DMS53 treated with DMSO at 0.1 percent for 48 hours (cell line): ENCODE measurements around the gene RICTOR.

ENCODE experiments used
- DNase-seq: peaks from one replicate; lab custom pipeline; 2025; ENCODE audit not compliant: unreplicated experiment; lab: John Stamatoyannopoulos, UW

RICTOR gene, protein sequence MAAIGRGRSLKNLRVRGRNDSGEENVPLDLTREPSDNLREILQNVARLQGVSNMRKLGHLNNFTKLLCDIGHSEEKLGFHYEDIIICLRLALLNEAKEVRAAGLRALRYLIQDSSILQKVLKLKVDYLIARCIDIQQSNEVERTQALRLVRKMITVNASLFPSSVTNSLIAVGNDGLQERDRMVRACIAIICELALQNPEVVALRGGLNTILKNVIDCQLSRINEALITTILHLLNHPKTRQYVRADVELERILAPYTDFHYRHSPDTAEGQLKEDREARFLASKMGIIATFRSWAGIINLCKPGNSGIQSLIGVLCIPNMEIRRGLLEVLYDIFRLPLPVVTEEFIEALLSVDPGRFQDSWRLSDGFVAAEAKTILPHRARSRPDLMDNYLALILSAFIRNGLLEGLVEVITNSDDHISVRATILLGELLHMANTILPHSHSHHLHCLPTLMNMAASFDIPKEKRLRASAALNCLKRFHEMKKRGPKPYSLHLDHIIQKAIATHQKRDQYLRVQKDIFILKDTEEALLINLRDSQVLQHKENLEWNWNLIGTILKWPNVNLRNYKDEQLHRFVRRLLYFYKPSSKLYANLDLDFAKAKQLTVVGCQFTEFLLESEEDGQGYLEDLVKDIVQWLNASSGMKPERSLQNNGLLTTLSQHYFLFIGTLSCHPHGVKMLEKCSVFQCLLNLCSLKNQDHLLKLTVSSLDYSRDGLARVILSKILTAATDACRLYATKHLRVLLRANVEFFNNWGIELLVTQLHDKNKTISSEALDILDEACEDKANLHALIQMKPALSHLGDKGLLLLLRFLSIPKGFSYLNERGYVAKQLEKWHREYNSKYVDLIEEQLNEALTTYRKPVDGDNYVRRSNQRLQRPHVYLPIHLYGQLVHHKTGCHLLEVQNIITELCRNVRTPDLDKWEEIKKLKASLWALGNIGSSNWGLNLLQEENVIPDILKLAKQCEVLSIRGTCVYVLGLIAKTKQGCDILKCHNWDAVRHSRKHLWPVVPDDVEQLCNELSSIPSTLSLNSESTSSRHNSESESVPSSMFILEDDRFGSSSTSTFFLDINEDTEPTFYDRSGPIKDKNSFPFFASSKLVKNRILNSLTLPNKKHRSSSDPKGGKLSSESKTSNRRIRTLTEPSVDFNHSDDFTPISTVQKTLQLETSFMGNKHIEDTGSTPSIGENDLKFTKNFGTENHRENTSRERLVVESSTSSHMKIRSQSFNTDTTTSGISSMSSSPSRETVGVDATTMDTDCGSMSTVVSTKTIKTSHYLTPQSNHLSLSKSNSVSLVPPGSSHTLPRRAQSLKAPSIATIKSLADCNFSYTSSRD (N-terminal part only)

GRCh38 chr5:39074017-39074814 is at the start of gene RICTOR:
RICTOR (minus strand) TSS chr5:39074399; CDS start chr5:39074377, 22 bp downstream.
- peak; percentile 76 for DNase-seq

GRCh38 chr5:39121922-39122321 is 47.7 kb upstream of the RICTOR start:
- DNase-seq, result no peak

- DNase-seq, result no peak
Observed at GRCh38 chr5:39121315-39121714, 47.1 kb upstream of the RICTOR start.

GRCh38 chr5:39120052-39120420 is 45.8 kb upstream of the RICTOR start:
- DNase-seq, result no peak

- DNase-seq, result no peak
Observed at GRCh38 chr5:39119404-39120051, 45.3 kb upstream of the RICTOR start.

- DNase-seq, result no peak
Observed at GRCh38 chr5:39118638-39119037, 44.4 kb upstream of the RICTOR start.

- no peak for DNase-seq
Observed at GRCh38 chr5:39117401-39117800, 43.2 kb upstream of the RICTOR start.

DNA sequence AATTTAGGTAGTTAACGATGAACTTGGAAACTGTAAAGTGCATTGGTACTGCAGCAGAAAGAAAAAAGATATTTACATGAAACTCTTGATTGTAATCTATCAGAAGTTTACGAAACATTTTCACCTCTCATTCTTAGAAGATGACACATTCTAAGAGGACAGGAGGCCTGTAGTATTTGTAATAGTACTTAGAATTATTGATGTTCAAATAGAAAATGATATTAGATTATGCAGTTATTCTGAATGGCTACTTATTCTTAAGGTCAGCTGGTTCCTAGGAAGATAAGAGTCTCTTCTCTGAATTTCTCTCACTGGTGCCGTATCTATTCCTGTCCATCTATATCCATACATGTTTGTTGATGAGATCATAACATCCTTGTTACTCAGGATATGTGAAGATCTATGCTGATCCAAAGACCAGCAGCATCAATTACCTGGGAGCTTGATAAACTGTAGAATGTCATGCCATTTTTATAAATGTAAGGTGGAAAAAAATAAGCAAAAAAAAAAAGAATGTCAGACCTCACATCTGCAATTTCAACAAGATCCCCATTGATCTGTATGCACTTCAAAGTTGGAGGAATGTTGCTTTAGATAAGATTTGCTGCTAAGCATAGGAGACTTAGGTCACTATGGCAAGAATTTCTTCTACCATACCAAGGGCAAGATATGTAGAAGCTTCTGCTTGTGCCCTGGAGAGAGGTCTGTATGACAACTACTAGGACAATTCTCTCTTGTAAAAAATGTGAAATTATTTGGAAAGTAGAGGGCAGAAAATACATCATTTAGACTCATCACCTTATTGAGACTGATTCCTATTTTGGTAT is 42.4 kb upstream of the RICTOR start:
- DNase-seq, result no peak

DNA sequence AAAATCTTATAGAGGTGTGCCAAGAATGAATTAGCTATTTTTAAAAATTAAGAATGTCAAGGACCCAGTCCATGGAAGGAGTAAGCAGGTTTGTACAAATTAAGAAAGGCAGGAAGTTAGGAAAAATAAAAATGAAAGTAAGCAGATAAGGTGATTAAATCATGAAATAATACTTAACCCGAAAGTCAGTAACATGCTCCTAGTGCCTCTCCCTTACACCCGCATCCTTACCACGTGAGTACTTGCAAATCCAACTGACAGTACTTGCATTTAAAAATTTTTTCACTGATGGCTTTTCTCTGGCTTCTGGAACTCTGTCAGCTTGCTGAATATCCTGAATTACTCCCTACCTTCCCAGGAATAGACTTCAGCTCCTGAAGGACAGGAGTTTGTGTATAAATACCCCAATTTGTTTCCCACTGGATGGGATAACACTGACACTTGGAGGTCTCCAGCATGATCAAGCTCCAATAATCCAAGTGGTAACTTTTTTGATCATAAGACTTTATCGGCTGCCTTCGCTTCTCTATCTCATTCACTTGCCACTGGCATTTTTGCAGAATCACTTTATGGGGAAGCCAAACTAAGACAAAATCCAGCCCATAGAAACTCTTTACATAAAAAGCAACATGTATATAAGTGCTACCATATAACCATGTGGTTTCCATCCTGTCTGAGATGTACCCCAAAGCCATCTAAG is 41.6 kb upstream of the RICTOR start:
- DNase-seq, result no peak

GRCh38 chr5:39114155-39114554 is 40.0 kb upstream of the RICTOR start:
- no peak for DNase-seq

- DNase-seq, result no peak
Observed at GRCh38 chr5:39113354-39113953, 39.3 kb upstream of the RICTOR start.

GRCh38 chr5:39109606-39110005 is 35.4 kb upstream of the RICTOR start:
- no peak for DNase-seq

- no peak for DNase-seq
Observed at GRCh38 chr5:39108987-39109386, 34.8 kb upstream of the RICTOR start.

GRCh38 chr5:39107350-39107749 is 33.2 kb upstream of the RICTOR start:
- no peak for DNase-seq

DNA sequence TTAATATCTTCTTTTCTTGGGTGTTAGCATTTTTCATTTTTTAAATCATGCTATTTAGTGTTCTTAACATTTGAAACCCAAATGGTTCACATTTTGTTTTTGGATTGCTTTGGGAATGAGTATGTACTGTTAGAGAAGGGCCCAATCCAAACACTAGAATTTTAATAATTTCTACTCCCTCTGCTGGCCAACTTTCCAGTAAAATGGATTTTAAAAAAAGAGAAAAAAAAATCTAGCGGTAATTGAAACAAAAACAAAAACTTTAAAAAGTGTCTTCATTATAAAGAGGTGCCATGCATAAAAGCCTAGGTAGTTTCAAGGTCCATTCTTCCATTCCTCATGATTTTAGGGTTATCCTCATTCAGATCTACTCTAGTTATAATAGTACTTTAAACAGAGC is 32.1 kb upstream of the RICTOR start:
- no peak for DNase-seq

DNA sequence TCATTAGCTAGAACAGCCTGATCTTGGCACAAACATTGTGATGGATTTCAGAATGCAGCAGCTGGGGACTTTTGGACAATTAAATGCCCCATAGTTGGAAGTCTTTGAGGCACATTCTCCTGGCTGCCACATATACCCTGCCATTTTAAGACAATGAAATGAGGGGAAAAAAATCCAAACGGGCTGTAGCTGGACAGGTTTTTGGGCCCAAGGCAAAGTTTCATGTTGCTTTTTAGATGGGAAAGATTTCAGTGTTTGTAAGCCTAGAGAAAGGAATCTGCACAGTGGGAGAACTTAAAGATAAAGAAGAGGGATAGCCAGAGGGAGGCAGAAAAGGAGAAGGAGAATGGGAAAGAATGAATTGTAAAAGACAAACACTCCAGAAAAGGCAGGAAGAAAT is 30.0 kb upstream of the RICTOR start:
- DNase-seq, result no peak

DNA sequence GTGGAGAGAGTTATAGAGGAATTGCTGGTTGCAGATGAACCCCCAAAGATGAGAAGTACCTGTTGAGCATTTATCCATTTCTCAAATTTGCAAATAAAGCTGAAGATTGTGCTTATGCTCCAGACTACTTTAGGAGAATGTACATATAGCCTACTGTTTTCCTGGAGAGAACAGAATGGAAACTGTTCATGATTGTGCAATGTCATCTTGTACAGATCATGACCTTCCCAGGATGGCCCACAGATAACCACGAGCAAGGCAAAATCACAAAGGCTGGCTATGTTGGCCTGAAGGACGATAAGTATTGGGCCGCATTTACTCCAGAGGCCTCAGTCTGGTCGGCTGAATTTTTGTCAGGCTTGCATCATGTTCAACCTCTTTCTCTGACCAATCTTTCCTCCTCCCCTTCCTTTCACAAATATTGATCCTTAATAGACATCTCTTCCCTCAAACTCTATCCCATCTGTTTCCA is 28.5 kb upstream of the RICTOR start:
- DNase-seq, result no peak

- DNase-seq, result peak; percentile 67
Observed at GRCh38 chr5:39100851-39101396, 26.7 kb upstream of the RICTOR start.
